Activated T-helper 1 cell treated with anti-CD3 and anti-CD28 coated beads, Interleukin-2, amount 50 U/mL, for 16 hours (primary cell): Measurements from ENCODE around the gene ZP2.
"Not testable (repeated sequence)": the region's sequence is repeated elsewhere in the genome, so short reads cannot be mapped to it uniquely, and the experiment has no call there.

Experiments used
- DNase-seq, 2 donors: peaks; one replicate each; pipeline ENCODE4 v3.0.0-alpha.2; 2020; ENCODE audit warnings: low read depth in 1 of 2, low spot score in 1 of 2

The ZP2 gene

DNA sequence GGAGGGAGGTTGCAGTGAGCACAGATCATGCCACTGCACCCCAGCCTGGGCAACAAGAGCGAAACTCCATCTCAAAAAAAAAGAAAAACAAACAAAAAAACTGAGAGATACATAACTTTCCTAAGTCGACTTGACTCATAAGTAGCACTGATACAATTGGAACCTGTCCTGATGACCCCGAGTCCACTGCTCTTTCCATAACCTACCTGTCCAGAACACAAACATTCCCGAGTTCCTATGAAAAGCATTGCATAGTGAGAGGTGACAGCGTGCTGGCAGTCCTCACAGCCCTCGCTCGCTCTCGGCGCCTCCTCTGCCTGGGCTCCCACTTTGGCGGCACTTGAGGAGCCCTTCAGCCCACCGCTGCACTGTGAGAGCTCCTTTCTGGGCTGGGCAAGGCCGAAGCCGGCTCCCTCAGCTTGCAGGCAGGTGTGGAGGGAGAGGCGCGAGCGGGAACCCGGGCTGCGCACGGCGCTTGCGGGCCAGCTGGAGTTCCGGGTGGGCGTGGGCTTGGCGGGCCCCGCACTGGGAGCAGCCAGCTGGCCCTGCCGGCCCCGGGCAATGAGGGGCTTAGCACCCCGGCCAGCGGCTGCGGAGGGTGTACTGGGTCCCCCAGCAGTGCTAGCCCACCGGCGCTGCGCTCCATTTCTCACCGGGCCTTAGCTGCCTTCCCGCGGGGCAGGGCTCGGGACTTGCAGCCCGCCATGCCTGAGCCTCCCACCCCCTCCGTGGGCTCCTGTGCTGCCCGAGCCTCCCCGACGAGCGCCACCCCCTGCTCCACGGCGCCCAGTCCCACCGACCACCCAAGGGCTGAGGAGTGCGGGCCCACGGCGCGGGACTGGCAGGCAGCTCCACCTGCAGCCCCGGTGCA is 59.0 kb downstream of the ZP2 start:
- not testable (repeated sequence) for DNase-seq

DNA sequence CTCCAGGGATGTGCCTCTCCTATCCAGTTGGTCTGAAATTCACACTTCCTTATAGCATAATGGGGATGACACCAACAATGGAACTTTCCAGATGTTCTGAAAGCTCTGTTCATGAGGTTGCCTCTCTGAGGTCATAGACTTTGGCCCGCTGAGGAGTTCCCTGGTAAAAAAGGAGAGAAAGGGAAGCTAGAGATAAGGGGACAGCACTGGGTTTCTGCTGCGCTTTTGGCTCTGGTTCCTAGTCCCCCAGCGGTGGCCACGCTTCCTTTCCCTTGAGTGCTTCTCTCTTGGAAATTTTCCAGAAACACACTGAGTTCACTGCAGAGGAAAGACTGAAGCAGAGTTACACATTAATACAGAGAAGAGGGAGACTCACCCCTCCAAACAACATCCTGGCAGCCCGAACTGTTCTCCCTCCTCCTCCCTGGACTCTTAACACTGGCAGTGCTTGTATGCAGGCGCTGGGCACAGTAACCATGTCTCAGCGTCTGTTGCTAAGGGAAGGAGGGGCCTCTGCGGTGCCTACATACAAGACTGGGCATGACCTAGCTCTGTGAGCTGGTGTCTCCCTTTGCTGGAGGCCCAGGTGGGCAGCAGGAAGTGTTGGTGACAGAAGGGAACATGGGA is 60.9 kb downstream of the ZP2 start, which contains the start of gene DNAH3:
TSS of gene DNAH3 (minus strand) at position 472 of the 627 bp plus-strand sequence. CDS start 527 bp downstream, outside the sequence.
- DNase-seq, result no peak
